GM21447 (cell line): Measurements from ENCODE around the gene OR10H5.
A peak's percentile ranks its signal among the peaks of the same experiment; 100 is the strongest.
"Not testable (repeated sequence)": the region's sequence is repeated elsewhere in the genome, so short reads cannot be mapped to it uniquely, and the experiment has no call there.

Experiments used
- ATAC-seq: cut with Tn5 transposase; IDR thresholded peaks from one replicate; pipeline ENCODE4 v1.9.1; 2021; ENCODE audit not compliant: unreplicated experiment

OR10H5 gene

GRCh38 chr19:15811476-15811875 lies 24.0 kb downstream of the OR10H5 start:
- no peak for ATAC-seq

GRCh38 chr19:15812060-15812722 lies 24.7 kb downstream of the OR10H5 start:
- no peak for ATAC-seq

- no peak for ATAC-seq
Measured at GRCh38 chr19:15813916-15814315, 26.5 kb downstream of the OR10H5 start.

GRCh38 chr19:15815306-15815705 lies 27.8 kb downstream of the OR10H5 start, which contains the start of gene OR10H1:
TSS of gene OR10H1 (minus strand) at chr19:15815664. CDS start at chr19:15808037, 7,627 bp downstream.
- ATAC-seq: no peak

GRCh38 chr19:15820646-15821045 lies 33.2 kb downstream of the OR10H5 start:
- no peak for ATAC-seq

- no peak for ATAC-seq
Measured at GRCh38 chr19:15825753-15826152, 38.3 kb downstream of the OR10H5 start.

- no peak for ATAC-seq
Measured at GRCh38 chr19:15828121-15828610, 40.7 kb downstream of the OR10H5 start.

- not testable (repeated sequence) for ATAC-seq
Measured at GRCh38 chr19:15828611-15829305, 41.3 kb downstream of the OR10H5 start.

GRCh38 chr19:15829306-15829698 lies 41.8 kb downstream of the OR10H5 start:
- ATAC-seq: no peak

- no peak for ATAC-seq
Measured at GRCh38 chr19:15829786-15830185, 42.3 kb downstream of the OR10H5 start.

GRCh38 chr19:15831626-15832025 lies 44.2 kb downstream of the OR10H5 start:
- no peak for ATAC-seq

GRCh38 chr19:15834232-15834631 lies 46.8 kb downstream of the OR10H5 start:
- ATAC-seq: not testable (repeated sequence)

GRCh38 chr19:15835565-15836329 lies 48.3 kb downstream of the OR10H5 start:
- not testable (repeated sequence) for ATAC-seq

- ATAC-seq: peak; percentile 97
Measured at GRCh38 chr19:15836330-15837220, 49.1 kb downstream of the OR10H5 start.

GRCh38 chr19:15837221-15837731 lies 49.8 kb downstream of the OR10H5 start:
- ATAC-seq: no peak

GRCh38 chr19:15838351-15838750 lies 50.9 kb downstream of the OR10H5 start:
- ATAC-seq: no peak

GRCh38 chr19:15839888-15840287 lies 52.4 kb downstream of the OR10H5 start:
- ATAC-seq: not testable (repeated sequence)

- ATAC-seq: no peak
Measured at GRCh38 chr19:15840833-15841232, 53.4 kb downstream of the OR10H5 start.

- no peak for ATAC-seq
Measured at GRCh38 chr19:15841875-15842569, 54.6 kb downstream of the OR10H5 start.
